GM12891 (cell line): Measurements from ENCODE around the gene KIF13A.

Experiments used
- DNase-seq: peaks from one replicate; pipeline ENCODE4 v3.0.0; 2011; ENCODE audit warnings: low spot score; ENCODE audit not compliant: insufficient read length
- FAIRE-seq: peaks from 2 replicates; lab custom pipeline; 2011; peaks lifted over from hg19 to GRCh38; lab: Jason Lieb, UNC
- PAX5 ChIP-seq: IDR thresholded peaks from 2 replicates; pipeline ENCODE4 v1.6.1; 2011; ENCODE audit warnings: low read length, moderate library complexity, mild to moderate bottlenecking; ENCODE audit not compliant: insufficient read depth, severe bottlenecking
- POLR2A ChIP-seq: IDR thresholded peaks from 2 replicates; pipeline ENCODE4 v1.6.1; 2011; ENCODE audit warnings: low read depth, low read length, control low read depth
- POLR2AphosphoS5 ChIP-seq: IDR thresholded peaks from 2 replicates; pipeline ENCODE4 v1.6.1; 2011; ENCODE audit warnings: low read depth, low read length, control low read depth
- POU2F2 ChIP-seq: IDR thresholded peaks from 2 replicates; pipeline ENCODE4 v1.6.1; 2011; ENCODE audit warnings: low read depth, mild to moderate bottlenecking, control low read depth, low read length, moderate library complexity
- SPI1 ChIP-seq: IDR thresholded peaks from 2 replicates; pipeline ENCODE4 v1.6.1; 2011; ENCODE audit warnings: low read depth, low read length, control low read depth
- TAF1 ChIP-seq: IDR thresholded peaks from 2 replicates; pipeline ENCODE4 v1.6.1; 2011; ENCODE audit warnings: low read depth, low read length, control low read depth

KIF13A gene

GRCh38 chr6:17935188-17936149 is 52.0 kb downstream of the KIF13A start:
- TF ChIP-seq POU2F2 (no peak), POLR2AphosphoS5 (no peak), PAX5 (no peak), SPI1 (no peak), TAF1 (no peak), POLR2A (no peak)
- FAIRE-seq (no peak), DNase-seq (no peak)

GRCh38 chr6:17933716-17934115 is 53.7 kb downstream of the KIF13A start:
- DNase-seq: no peak
- TF ChIP-seq SPI1 (no peak), POLR2AphosphoS5 (no peak), POU2F2 (no peak), POLR2A (no peak), TAF1 (no peak), PAX5 (no peak)
- no peak for FAIRE-seq

GRCh38 chr6:17932330-17932852 is 55.0 kb downstream of the KIF13A start:
- DNase-seq (no peak), FAIRE-seq (no peak)

GRCh38 chr6:17931227-17931626 is 56.2 kb downstream of the KIF13A start:
- TF ChIP-seq TAF1 (no peak), PAX5 (no peak), POLR2A (no peak), SPI1 (no peak), POU2F2 (no peak), POLR2AphosphoS5 (no peak)
- FAIRE-seq (no peak), DNase-seq (no peak)

More at GRCh38 chr6:17932330-17932852, 55.0 kb downstream of the KIF13A start:
- TF ChIP-seq SPI1: no peak
- TF ChIP-seq POLR2A: no peak
- TF ChIP-seq TAF1: no peak
- no peak for TF ChIP-seq POU2F2
- TF ChIP-seq POLR2AphosphoS5: no peak
- no peak for TF ChIP-seq PAX5

- DNase-seq: no peak
- no peak for TF ChIP-seq PAX5
- no peak for TF ChIP-seq TAF1
- no peak for FAIRE-seq
Observed at GRCh38 chr6:17930321-17930993, 57.0 kb downstream of the KIF13A start.

- FAIRE-seq (no peak), DNase-seq (no peak)
- no peak for TF ChIP-seq POLR2AphosphoS5
- TF ChIP-seq POU2F2: no peak
- TF ChIP-seq SPI1: no peak
- no peak for TF ChIP-seq PAX5
- no peak for TF ChIP-seq TAF1
- no peak for TF ChIP-seq POLR2A
Observed at GRCh38 chr6:17928514-17929430, 58.7 kb downstream of the KIF13A start.

- DNase-seq (no peak), FAIRE-seq (no peak)
- TF ChIP-seq SPI1 (no peak), TAF1 (no peak), POU2F2 (no peak), PAX5 (no peak), POLR2A (no peak), POLR2AphosphoS5 (no peak)
Observed at GRCh38 chr6:17927705-17928104, 59.7 kb downstream of the KIF13A start.

- FAIRE-seq: no peak
- TF ChIP-seq POLR2A: no peak
- TF ChIP-seq SPI1: no peak
- no peak for TF ChIP-seq TAF1
- no peak for TF ChIP-seq POU2F2
- TF ChIP-seq PAX5: no peak
- no peak for TF ChIP-seq POLR2AphosphoS5
- DNase-seq: no peak
Observed at GRCh38 chr6:17923401-17923863, 64.0 kb downstream of the KIF13A start.
